HL-60 (cell line): ENCODE data around the gene CR1.

Experiments
- DNase-seq, 2 experiments: peaks; one replicate each; pipeline ENCODE4 v3.0.0-alpha.2; 2010 to 2020; ENCODE audit warnings: low read depth in 1 of 2, low spot score in 1 of 2
- H3K27ac ChIP-seq: fragments of 250-450 bp; sonication (Bioruptor Pico); replicated peaks from 2 replicates; pipeline ENCODE4 v1.5.1; 2020; ENCODE audit warnings: mild to moderate bottlenecking, moderate library complexity
- H3K27me3 ChIP-seq: fragments of 250-450 bp; sonication (Bioruptor Pico); 2 replicates; pipeline ENCODE4 v1.5.1; 2021; ENCODE audit warnings: mild to moderate bottlenecking, moderate library complexity; ENCODE audit not compliant: insufficient read depth, poor library complexity, severe bottlenecking
- H3K4me3 ChIP-seq: replicated peaks from 2 replicates; pipeline ENCODE4 v1.5.1; 2011; ENCODE audit warnings: mild to moderate bottlenecking, control low read depth, low read length; ENCODE audit not compliant: insufficient read depth
- CTCF ChIP-seq: IDR thresholded peaks from one replicate; pipeline ENCODE4 v1.5.1; 2011; ENCODE audit warnings: low read length, control low read depth, inconsistent platforms; ENCODE audit not compliant: insufficient read depth
- GABPA ChIP-seq: IDR thresholded peaks from 2 replicates; pipeline ENCODE4 v1.6.1; 2012; ENCODE audit warnings: low read depth
- POLR2AphosphoS5 ChIP-seq: IDR thresholded peaks from 2 replicates; pipeline ENCODE4 v1.6.1; 2012; ENCODE audit warnings: low read depth
- REST ChIP-seq: IDR thresholded peaks from 2 replicates; pipeline ENCODE4 v1.6.1; 2012; ENCODE audit warnings: low read depth; ENCODE audit not compliant: insufficient replicate concordance
- SPI1 ChIP-seq: IDR thresholded peaks from 2 replicates; pipeline ENCODE4 v1.6.1; 2012; ENCODE audit warnings: low read depth, mild to moderate bottlenecking, borderline replicate concordance

The CR1 gene

GRCh38 chr1:207651583-207651982, 155.6 kb downstream of the CR1 start:
- H3K4me3 ChIP-seq, result no peak overlapping the region
- TF ChIP-seq GABPA (no peak), POLR2AphosphoS5 (no peak), REST (no peak), CTCF (no peak), SPI1 (no peak)
- DNase-seq, result no peak
- no peak overlapping the region for H3K27ac ChIP-seq
- H3K27me3 ChIP-seq, result peaks cover 4% of the 10 kb centered on the region

- H3K27me3 ChIP-seq, result peaks cover 4% of the 10 kb centered on the region
- no peak for DNase-seq
- H3K27ac ChIP-seq, result no peak overlapping the region
- TF ChIP-seq CTCF (no peak), GABPA (no peak), REST (no peak), POLR2AphosphoS5 (no peak), SPI1 (no peak)
- no peak overlapping the region for H3K4me3 ChIP-seq
Measured at GRCh38 chr1:207654320-207654719, 158.4 kb downstream of the CR1 start.

- Histone ChIP-seq H3K4me3 (no peak overlapping the region), H3K27me3 (peaks cover 4% of the 10 kb centered on the region), H3K27ac (no peak overlapping the region)
- no peak for DNase-seq
- TF ChIP-seq SPI1 (no peak), GABPA (no peak), CTCF (no peak), POLR2AphosphoS5 (no peak), REST (no peak)
Measured at GRCh38 chr1:207658408-207658807, 162.5 kb downstream of the CR1 start.
